Tibial artery (tissue), 4 donors: ENCODE results near the gene FBXL5.
A peak's percentile ranks its signal among the peaks of the same experiment; 100 is the strongest.

Source experiments
- DNase-seq, 2 donors: peaks; one replicate each; pipeline ENCODE4 v3.0.0-alpha.2; 2019
- H3K27ac ChIP-seq, 2 donors: fragments of 200-600 bp; sonication (generic) in 1 of 2; 1 replicate in 1 of 2; 2 replicates in 1 of 2; pipeline ENCODE4 v1.5.1; 2018 to 2019; ENCODE audit warnings: mild to moderate bottlenecking in 1 of 2
- H3K27me3 ChIP-seq, 2 donors: fragments of 200-600 bp; sonication (generic) in 1 of 2; one replicate each; pipeline versions ENCODE4 v1.5.1 to v1.6.0; 2016 to 2019
- H3K36me3 ChIP-seq, 3 donors: fragments of 200-600 bp; sonication (generic) in 2 of 3; one replicate each; pipeline ENCODE4 v1.5.1; 2016 to 2019; ENCODE audit warnings: mild to moderate bottlenecking in 2 of 3
- H3K4me1 ChIP-seq, 4 donors: fragments of 200-600 bp; sonication (generic) in 2 of 4; 1 replicate in 3 of 4; 2 replicates in 1 of 4; pipeline ENCODE4 v1.5.1; 2016 to 2019
- H3K4me3 ChIP-seq, 2 donors: fragments of 200-600 bp; sonication (generic) in 1 of 2; 1 replicate in 1 of 2; 2 replicates in 1 of 2; pipeline ENCODE4 v1.5.1; 2018 to 2019; ENCODE audit warnings: mild to moderate bottlenecking in 2 of 2
- H3K9me3 ChIP-seq, 3 donors: fragments of 200-600 bp; sonication (generic) in 1 of 3; one replicate each; pipeline ENCODE4 v1.5.1; 2016 to 2019
- intact Hi-C: fragments of 100-400 bp; cut with DNase I; formaldehyde crosslinking; loops from one replicate; pipeline ENCODE4 v1.15.0; 2023; ENCODE audit warnings: low total_unique reads
- TF ChIP-seq, protein P1 (sequence below), 2 experiments: fragments of 200-600 bp in 1 of 2; fragments of 450-650 bp in 1 of 2; IDR thresholded peaks; one replicate each; pipeline ENCODE4 v1.5.1; 2017 to 2019; ENCODE audit warnings: antibody characterized with exemption in 2 of 2, mild to moderate bottlenecking in 1 of 2, moderate library complexity in 1 of 2

FBXL5 gene

DNA sequence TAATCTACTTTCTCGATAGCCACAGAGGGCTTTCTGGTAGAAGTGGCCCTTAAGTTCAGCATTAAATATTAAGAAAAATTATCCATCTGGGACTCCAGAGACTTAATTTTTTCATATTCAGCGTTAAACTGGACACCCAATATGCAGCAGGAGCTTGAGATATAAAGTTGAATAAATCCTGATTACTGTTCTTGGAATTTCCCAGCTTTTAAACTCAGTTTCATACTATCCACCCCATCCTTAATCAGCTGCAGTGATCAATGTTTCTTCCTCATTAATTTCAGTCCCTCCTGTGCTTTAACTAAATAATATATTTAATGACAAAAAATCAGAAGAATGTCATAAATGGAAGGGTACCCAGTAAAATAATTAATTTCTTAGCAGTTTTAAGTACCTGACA is 3.6 kb upstream of the FBXL5 start:
- H3K9me3 ChIP-seq: no peaks in the 10 kb centered on the region
- no peak overlapping the region for H3K4me3 ChIP-seq
- H3K36me3 ChIP-seq: no peaks in the 10 kb centered on the region
- no peaks in the 10 kb centered on the region for H3K27me3 ChIP-seq
- intact Hi-C loops: no loop called here
- TF ChIP-seq, protein P1, sequence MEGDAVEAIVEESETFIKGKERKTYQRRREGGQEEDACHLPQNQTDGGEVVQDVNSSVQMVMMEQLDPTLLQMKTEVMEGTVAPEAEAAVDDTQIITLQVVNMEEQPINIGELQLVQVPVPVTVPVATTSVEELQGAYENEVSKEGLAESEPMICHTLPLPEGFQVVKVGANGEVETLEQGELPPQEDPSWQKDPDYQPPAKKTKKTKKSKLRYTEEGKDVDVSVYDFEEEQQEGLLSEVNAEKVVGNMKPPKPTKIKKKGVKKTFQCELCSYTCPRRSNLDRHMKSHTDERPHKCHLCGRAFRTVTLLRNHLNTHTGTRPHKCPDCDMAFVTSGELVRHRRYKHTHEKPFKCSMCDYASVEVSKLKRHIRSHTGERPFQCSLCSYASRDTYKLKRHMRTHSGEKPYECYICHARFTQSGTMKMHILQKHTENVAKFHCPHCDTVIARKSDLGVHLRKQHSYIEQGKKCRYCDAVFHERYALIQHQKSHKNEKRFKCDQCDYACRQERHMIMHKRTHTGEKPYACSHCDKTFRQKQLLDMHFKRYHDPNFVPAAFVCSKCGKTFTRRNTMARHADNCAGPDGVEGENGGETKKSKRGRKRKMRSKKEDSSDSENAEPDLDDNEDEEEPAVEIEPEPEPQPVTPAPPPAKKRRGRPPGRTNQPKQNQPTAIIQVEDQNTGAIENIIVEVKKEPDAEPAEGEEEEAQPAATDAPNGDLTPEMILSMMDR (IDR thresholded peaks at IDR 0.05): no peak
- no peak overlapping the region for H3K27ac ChIP-seq
- H3K4me1 ChIP-seq: peaks cover 0 to 27% (median 2%) of the 10 kb centered on the region in 4 donors
- DNase-seq: no peak

DNA sequence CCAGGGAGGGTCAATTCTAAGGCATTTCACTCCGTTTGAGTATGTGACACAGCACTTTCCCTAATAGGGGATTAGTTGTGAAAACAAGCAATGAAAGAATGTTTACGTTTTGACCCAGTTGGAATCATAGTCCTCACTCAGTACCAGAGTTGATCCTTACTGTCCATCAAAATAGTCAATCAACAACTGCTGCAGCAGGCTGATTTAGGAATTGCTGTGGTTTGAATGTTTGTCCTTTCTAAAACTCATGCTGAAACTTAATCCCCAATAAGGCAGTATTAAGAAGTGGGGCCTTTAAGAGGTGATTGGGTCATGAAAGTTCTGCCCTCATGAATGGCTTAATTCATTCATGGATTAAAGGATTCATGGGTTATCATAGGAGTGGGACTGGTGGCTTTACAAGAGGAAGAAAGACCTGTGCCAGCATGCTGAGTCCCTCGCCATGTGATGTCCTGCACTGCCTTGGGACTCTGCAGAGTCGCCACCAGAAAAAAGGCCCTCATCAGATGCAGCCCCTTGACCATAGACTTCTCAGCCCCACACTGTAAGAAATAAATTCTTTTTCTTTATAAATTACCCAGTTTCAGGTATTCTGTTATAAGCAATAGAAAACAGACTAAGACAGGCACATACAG is 3.1 kb upstream of the FBXL5 start:
- no peak for DNase-seq
- Histone ChIP-seq H3K27ac (peak overlapping the region; percentile 38 to 98), H3K4me1 (peaks cover 0 to 32% (median 2%) of the 10 kb centered on the region in 4 donors), H3K27me3 (no peaks in the 10 kb centered on the region), H3K4me3 (no peak overlapping the region), H3K36me3 (no peaks in the 10 kb centered on the region), H3K9me3 (no peaks in the 10 kb centered on the region)
- intact Hi-C loops: no loop called here
- TF ChIP-seq, protein P1 (IDR thresholded peaks at IDR 0.05): no peak

DNA sequence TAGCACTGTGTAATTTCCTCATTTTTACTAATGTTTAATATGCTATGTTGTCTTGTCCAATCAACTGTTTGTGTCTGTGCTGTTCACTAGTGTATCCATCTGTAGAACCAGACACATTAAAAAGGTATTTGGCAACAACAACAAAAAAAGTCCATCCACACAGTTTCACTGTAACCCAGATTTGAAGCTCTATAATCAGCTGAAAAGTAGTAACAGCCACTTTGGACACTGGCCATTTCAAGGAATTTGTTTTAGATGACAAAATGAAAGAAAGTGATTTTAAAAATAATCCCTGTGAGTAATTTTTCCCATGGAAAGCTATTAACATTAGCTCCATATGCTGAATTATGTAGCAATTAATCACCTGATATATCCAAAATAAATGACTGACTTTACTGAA is 2.2 kb upstream of the FBXL5 start:
- Histone ChIP-seq H3K27ac (peak overlapping the region; percentile 38 to 98), H3K4me3 (no peak overlapping the region), H3K27me3 (no peaks in the 10 kb centered on the region), H3K9me3 (no peaks in the 10 kb centered on the region), H3K36me3 (no peaks in the 10 kb centered on the region), H3K4me1 (peaks cover 0 to 41% (median 5%) of the 10 kb centered on the region in 4 donors)
- TF ChIP-seq, protein P1 (IDR thresholded peaks at IDR 0.05): no peak
- DNase-seq: no peak
- intact Hi-C loops: no loop called here

DNA sequence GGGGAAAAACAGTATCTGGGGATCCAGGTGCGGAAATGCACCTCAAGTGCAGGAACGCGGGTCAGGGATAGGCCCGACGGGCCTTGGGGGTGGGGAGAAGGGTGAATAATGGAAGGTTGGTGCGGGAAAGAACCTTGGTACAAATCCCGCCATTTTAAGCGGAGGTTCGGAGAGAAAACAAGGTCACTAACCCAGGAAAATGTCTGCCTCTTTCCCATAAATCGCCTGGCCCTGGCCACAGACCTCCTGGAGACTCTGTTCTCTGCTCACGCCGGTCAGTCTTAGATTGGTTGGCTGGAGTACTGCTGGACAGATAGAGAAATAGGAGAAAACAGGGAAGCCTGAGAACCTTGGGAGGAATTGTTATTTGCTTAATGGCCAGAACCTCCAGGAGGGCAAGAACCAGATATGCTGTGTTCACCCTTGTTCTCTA is 897 bp upstream of the FBXL5 start:
- H3K4me1 ChIP-seq: peaks cover 0 to 54% (median 14%) of the 10 kb centered on the region in 4 donors
- peak overlapping the region; percentile 98 to 99 for H3K27ac ChIP-seq
- no peaks in the 10 kb centered on the region for H3K27me3 ChIP-seq
- H3K9me3 ChIP-seq: no peaks in the 10 kb centered on the region
- intact Hi-C loops: no loop called here
- no peak for DNase-seq
- TF ChIP-seq, protein P1 (IDR thresholded peaks at IDR 0.05): no peak
- peak overlapping the region; percentile 67 to 90 for H3K4me3 ChIP-seq
- no peaks in the 10 kb centered on the region for H3K36me3 ChIP-seq

DNA sequence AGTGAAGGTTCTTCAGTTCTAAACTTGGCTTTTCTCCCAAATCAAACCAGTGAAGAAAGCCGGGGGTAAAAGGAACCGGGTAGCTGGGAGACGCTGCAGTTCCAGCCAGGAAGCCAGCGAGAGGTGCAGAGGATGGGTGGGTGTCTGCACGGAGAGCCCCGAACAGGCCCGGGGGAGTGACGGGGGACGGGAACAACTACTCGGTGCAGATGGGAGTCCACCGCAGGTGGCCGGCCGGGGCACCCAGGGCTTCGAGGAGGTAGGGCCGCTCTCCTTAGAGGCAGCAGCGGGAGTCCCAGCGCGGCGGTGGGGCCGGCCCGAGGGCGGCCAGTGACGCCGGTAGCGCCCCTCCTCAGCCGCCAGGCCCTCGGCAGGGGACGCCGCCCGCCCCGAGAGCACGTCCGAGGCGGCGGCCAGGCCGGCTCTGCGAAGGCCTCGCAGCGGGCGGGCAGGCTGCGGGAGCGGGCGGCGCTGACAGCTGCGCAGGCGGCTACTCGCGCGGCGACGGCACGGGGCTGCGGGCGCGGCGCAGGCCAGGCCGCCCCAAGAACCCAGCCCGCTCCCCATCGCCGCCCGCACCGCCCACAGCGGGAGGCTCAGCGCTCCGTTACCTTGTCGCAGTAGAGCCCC is 449 bp downstream of the FBXL5 start:
- no peaks in the 10 kb centered on the region for H3K27me3 ChIP-seq
- peak overlapping the region; percentile 67 to 90 for H3K4me3 ChIP-seq
- H3K27ac ChIP-seq: peak overlapping the region; percentile 98 to 99
- peaks cover 0 to 67% (median 22%) of the 10 kb centered on the region in 4 donors for H3K4me1 ChIP-seq
- intact Hi-C loops: loop anchor here (1.0 to 2.0 kb wide), 2 partner anchors 176 to 652 kb away; partner anchors contain the start of gene CPEB2
- no peaks in the 10 kb centered on the region for H3K9me3 ChIP-seq
- H3K36me3 ChIP-seq: no peaks in the 10 kb centered on the region
- TF ChIP-seq, protein P1 (IDR thresholded peaks at IDR 0.05): no peak
- DNase-seq: peak; percentile 52 to 74
